Epithelial cell of esophagus (primary cell): Measurements from ENCODE around the gene CTRB1.

Experiments
- DNase-seq: peaks from one replicate; pipeline ENCODE4 v3.0.0; 2010; ENCODE audit warnings: low read depth
- H3K4me3 ChIP-seq: 2 replicates; pipeline ENCODE4 v1.5.1; 2011; ENCODE audit warnings: mild to moderate bottlenecking, low read length, control low read depth
- TF ChIP-seq, protein P1 (sequence below): IDR thresholded peaks from 2 replicates; pipeline ENCODE4 v1.5.1; 2011; ENCODE audit warnings: low read depth, mild to moderate bottlenecking, low read length, control low read depth, inconsistent platforms; ENCODE audit not compliant: insufficient read depth; ENCODE audit errors: missing control alignments

CTRB1 gene

GRCh38 chr16:75244225-75244809, 25.5 kb downstream of the CTRB1 start:
- no peak overlapping the region for H3K4me3 ChIP-seq
- no peak for DNase-seq
- TF ChIP-seq, protein P1, sequence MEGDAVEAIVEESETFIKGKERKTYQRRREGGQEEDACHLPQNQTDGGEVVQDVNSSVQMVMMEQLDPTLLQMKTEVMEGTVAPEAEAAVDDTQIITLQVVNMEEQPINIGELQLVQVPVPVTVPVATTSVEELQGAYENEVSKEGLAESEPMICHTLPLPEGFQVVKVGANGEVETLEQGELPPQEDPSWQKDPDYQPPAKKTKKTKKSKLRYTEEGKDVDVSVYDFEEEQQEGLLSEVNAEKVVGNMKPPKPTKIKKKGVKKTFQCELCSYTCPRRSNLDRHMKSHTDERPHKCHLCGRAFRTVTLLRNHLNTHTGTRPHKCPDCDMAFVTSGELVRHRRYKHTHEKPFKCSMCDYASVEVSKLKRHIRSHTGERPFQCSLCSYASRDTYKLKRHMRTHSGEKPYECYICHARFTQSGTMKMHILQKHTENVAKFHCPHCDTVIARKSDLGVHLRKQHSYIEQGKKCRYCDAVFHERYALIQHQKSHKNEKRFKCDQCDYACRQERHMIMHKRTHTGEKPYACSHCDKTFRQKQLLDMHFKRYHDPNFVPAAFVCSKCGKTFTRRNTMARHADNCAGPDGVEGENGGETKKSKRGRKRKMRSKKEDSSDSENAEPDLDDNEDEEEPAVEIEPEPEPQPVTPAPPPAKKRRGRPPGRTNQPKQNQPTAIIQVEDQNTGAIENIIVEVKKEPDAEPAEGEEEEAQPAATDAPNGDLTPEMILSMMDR, result no peak

DNA sequence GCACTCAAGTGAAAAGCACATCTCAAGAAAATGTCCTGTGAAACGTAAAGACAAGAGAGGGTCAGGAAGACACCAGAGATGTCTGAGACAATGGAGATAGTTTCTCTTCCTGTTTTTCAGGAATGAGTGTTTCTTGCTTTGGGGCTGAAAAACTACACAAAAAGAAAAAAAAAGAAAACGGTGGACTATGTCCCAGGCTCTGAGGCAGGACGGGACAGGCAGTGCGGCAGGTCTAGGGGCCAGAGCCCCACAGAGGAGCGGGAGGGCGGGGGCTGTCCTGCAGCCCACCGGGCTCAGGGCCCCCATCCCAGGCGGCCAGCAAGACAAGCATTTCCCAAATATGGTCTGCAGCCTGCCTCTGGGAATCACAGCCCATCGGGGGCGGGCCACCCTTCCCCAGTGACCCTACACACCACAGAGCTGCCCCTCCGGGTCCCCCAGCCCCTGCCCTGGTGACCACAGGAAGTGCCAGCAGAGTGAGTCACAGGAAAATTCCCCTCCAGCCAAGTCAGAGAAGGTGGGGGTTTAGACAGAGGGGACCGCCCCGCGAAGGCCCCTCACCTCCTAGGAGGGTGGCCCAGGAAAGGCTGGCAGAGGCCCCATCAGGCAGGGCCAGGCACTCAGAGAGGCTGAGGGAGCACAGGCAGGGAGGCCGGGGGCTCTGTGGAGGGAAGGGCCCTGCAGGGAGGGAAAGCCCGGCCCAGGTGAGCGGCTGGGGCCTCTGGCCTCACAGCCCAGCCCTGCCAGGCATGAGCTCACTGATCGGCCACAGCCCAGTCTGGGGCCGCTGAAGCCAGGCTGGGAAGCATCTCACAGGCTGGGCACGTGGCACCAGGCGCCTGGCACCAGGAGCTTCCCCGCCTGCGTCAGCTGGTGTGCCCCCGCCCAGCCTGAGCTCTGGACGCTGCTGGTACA, 26.3 kb downstream of the CTRB1 start:
- TF ChIP-seq, protein P1, result no peak

DNA sequence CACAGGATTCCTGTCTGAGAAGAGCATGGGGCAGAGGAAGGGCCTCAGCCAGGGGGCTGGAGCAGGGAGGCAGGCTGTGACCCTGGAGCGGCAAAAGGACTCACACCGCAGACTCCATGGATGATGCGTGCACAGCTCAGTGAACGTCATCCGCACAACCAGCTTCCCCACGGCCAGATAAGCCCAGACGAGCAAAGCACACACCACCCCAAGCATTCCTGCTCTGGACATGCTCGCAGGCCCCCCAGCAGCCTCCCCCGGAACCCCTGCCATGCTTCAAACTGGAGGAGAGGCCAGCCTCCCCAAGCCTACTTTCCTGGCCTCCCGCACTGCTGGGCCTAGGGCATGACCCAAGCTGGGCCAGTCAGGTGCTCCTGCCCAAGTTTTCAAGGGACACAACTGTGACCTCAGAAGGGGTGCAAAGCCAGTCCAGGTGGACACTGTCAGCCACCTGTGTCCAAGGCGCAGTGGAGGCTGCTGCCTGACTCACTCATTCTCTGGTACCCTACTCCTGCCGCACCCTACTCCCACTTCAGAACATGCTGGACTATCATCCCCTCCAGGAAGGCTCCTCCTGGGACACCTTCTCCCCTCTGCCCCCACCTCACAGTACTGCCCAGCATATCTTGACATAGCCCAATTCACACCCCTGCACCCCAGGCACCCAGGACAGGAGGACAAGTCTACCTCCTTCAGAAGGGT, 27.9 kb downstream of the CTRB1 start:
- H3K4me3 ChIP-seq, result no peak overlapping the region
- DNase-seq, result no peak
- TF ChIP-seq, protein P1, result no peak

More for the DNA sequence above, 26.3 kb downstream of the CTRB1 start:
- DNase-seq, result peak; percentile 82
- no peak overlapping the region for H3K4me3 ChIP-seq

DNA sequence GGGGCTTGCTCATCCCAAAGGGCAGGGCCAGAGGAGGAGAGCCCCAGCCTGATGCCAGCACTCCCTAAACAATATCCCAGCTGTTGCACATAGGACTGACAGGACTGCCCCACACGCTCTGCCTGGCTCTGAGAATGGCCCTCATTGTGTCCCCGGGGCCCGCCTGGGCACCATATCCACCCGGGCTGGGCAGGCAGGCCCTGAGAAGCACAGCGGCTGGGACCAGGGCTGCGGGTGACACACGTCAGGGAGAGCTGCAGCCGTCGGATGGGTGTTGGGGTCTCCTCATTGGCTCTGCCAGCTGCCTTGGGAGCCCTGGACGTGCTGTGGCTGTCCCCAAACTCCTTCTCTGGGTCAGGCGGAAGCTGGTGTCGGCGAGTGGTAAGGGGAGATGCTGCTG, 28.5 kb downstream of the CTRB1 start:
- TF ChIP-seq, protein P1, result no peak
- H3K4me3 ChIP-seq, result no peak overlapping the region
- DNase-seq, result no peak

DNA sequence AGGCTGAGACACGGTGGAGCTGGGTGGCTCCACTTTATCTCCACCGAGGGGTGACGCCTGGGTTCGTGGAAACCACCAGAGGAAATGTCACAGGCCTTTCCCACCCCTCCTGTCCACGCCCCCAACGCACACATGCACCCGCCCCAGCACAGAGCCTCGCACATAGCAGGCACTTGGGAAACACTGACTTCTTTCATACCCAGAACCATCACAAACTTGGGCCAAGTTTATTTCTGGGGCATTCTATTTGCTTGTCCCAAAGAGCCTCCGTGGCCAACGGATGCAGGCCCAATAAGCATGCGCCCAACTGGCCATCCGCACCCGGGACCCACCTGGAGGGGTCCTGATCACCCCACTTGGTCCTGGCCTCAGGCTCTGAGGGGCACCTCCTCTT, 29.4 kb downstream of the CTRB1 start:
- H3K4me3 ChIP-seq, result no peak overlapping the region
- TF ChIP-seq, protein P1, result no peak
- no peak for DNase-seq

GRCh38 chr16:75248536-75249380, 30.0 kb downstream of the CTRB1 start:
- TF ChIP-seq, protein P1, result no peak
- no peak overlapping the region for H3K4me3 ChIP-seq
- DNase-seq, result no peak
